ENCODE measurements around the gene PJA1. TPM values are rescaled to one million over a fixed set of nuclear protein-coding genes. Genes with fewer than 3 reads are reported as not detected.

The PJA1 gene
- total and polyA plus RNA-seq, 2 donors (not counting 3 experiments of a cell fraction or from before 2014, with no cell fraction given), result 8.2 to 16.1 TPM

- intact Hi-C loops (cut with micrococcal nuclease), result loop anchor here (10.0 kb wide), 1 partner anchor 147 kb away; no protein-coding TSS in a partner anchor
- Histone ChIP-seq H3K4me3 (replicated peaks in 1 of 3; ENCODE audit: insufficient read depth in 1 of 3, low read depth in 1 of 3, low read length in 3 of 3) (no peak overlapping the region), H3K27me3 (ENCODE audit: control insufficient read depth in 2 of 2, insufficient read depth in 2 of 2, low read length in 2 of 2) (peaks cover 0 to 4% of the 10 kb centered on the region in 2 experiments), H2AFZ (ENCODE audit: low read depth, low read length) (no peak overlapping the region), H3K9me1 (replicated peaks; ENCODE audit: control insufficient read depth, extremely low read depth, insufficient read depth, low read length) (no peaks in the 10 kb centered on the region), H4K20me1 (replicated peaks; ENCODE audit: control insufficient read depth, extremely low read depth, insufficient read depth, low read length) (no peaks in the 10 kb centered on the region), H3K4me1 (ENCODE audit: control insufficient read depth, extremely low read depth, insufficient read depth, low read length) (no peaks in the 10 kb centered on the region), H3K79me2 (ENCODE audit: control insufficient read depth, insufficient read depth, low read length) (no peaks in the 10 kb centered on the region), H3K4me2 (ENCODE audit: insufficient read depth, low read length) (no peak overlapping the region), H3K27ac (ENCODE audit: insufficient read depth, low read depth, low read length) (no peak overlapping the region), H3K9ac (replicated peaks; ENCODE audit: extremely low read depth, insufficient read depth, low read length) (no peak overlapping the region), H3K9me3 (replicated peaks; ENCODE audit: control insufficient read depth, insufficient read depth, low read length) (no peaks in the 10 kb centered on the region), H3K36me3 (ENCODE audit: control insufficient read depth in 2 of 2, extremely low read depth in 1 of 2, insufficient read depth in 2 of 2, low read length in 2 of 2) (no peaks in the 10 kb centered on the region)
- BruUV-seq (replicated peaks), result no TSS peak
- DNase-seq (ENCODE audit: low read depth, low spot score) (no peak), FAIRE-seq (no peak)
- ChIA-PET CTCF (no interaction called here), POLR2A (interaction anchor here (0.9 kb wide), 1 partner anchor 309 kb away, joined by 3 read pairs; the partner anchor contains the start of gene EFNB1)
- dilution Hi-C loops (cut with MboI; ENCODE audit: extremely low pct_ligation_motif_present, low sequenced_read_pairs), result no loop called here
- TF ChIP-seq JUN (IDR thresholded peaks at IDR 0.05; ENCODE audit: borderline replicate concordance, insufficient read depth, insufficient read length, low read depth) (no peak), POLR2AphosphoS5 (IDR thresholded peaks at IDR 0.05; ENCODE audit: insufficient read depth, low read depth, low read length) (no peak), CTCF (IDR thresholded peaks at IDR 0.05; ENCODE audit: extremely low read depth in 1 of 2, insufficient read depth in 1 of 2, low read depth in 1 of 2, low read length in 2 of 2) (no peak), EZH2 (IDR thresholded peaks at IDR 0.05; ENCODE audit: borderline replicate concordance, low read depth, low read length, severe bottlenecking) (no peak), POLR2A (IDR thresholded peaks at IDR 0.05; ENCODE audit: low read depth, low read length) (no peak), MYC (IDR thresholded peaks at IDR 0.05; ENCODE audit: low read depth, low read length) (no peak), FOS (IDR thresholded peaks at IDR 0.05; ENCODE audit: borderline replicate concordance, insufficient read depth, low read length) (no peak), GATA2 (IDR thresholded peaks at IDR 0.05; ENCODE audit: insufficient read depth, insufficient read length, low read depth, low read length) (no peak)
- TF ChIP-seq, protein P1, sequence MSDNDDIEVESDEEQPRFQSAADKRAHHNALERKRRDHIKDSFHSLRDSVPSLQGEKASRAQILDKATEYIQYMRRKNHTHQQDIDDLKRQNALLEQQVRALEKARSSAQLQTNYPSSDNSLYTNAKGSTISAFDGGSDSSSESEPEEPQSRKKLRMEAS (IDR thresholded peaks at IDR 0.05; ENCODE audit: insufficient read depth, insufficient read length), result no peak
These were observed 27.2 kb downstream of the PJA1 start for GRCh38 chrX:69138118-69138390.
